K562 (cell line): ENCODE results near the gene UGT2B7. TPM values are rescaled to one million over a fixed set of nuclear protein-coding genes. Genes with fewer than 3 reads are reported as not detected.

Source experiments
- ATAC-seq: fragments of 200-7000 bp; cut with Tn5 transposase; 3 replicates; pipeline ENCODE4 v1.9.1; 2020; ENCODE audit warnings: moderate library complexity
- BruUV-seq: library from RNA; stranded (reverse); fragments of 400-500 nt; replicated peaks from 2 replicates; lab custom pipeline; 2021; lab: Mats Ljungman, UMichigan
- CTCF ChIA-PET: fragments of 300-600 bp; formaldehyde crosslinking; extraction: SDS; loops from one replicate; lab custom pipeline; 2021; ENCODE audit warnings: low intra/inter-chr PET ratio; lab: Yijun Ruan, JAX
- POLR2A ChIA-PET: fragments of 300-600, 350-650 bp; sonication (Branson Sonifier 250); formaldehyde crosslinking; extraction: SDS; loops from one replicate; lab custom pipeline; 2021; ENCODE audit warnings: antibody characterized with exemption, inconsistent platforms; lab: Yijun Ruan, JAX
- DNase-seq, 4 experiments: peaks; one replicate each; pipeline versions ENCODE4 v3.0.0 to v3.0.0-alpha.2; 2011 to 2018; ENCODE audit warnings: low spot score in 3 of 4, mixed read lengths in 3 of 4; ENCODE audit errors: extremely low read depth in 1 of 4
- FAIRE-seq: peaks from 2 replicates; lab custom pipeline; 2011; peaks lifted over from hg19 to GRCh38; lab: Jason Lieb, UNC
- H2AFZ ChIP-seq: 2 replicates; pipeline ENCODE4 v1.6.0; 2011; ENCODE audit warnings: low read depth, low read length, control low read depth, inconsistent platforms
- H3K27ac ChIP-seq: fragments of 200-600 bp; 3 replicates; pipeline ENCODE4 v1.8.0; 2011; ENCODE audit warnings: low read depth, mild to moderate bottlenecking, control low read depth, inconsistent platforms, low read length, moderate library complexity, mixed read lengths; ENCODE audit errors: extremely low read depth
- H3K27me3 ChIP-seq, 2 experiments: fragments of 300-600 bp in 1 of 2; 2 replicates in 1 of 2; 3 replicates in 1 of 2; pipeline versions ENCODE4 v1.6.0 to v1.8.0; 2011; ENCODE audit warnings: inconsistent platforms in 2 of 2, low read length in 2 of 2, mild to moderate bottlenecking in 1 of 2, mixed read lengths in 1 of 2, moderate library complexity in 1 of 2; ENCODE audit not compliant: control insufficient read depth in 2 of 2, insufficient read depth in 2 of 2
- H3K36me3 ChIP-seq: fragments of 300-600 bp; 3 replicates; pipeline ENCODE4 v1.8.0; 2011; ENCODE audit warnings: mild to moderate bottlenecking, low read length, inconsistent platforms; ENCODE audit not compliant: control insufficient read depth, insufficient read depth
- H3K4me1 ChIP-seq, 2 experiments: fragments of 200-600 bp in 1 of 2; replicated peaks in 1 of 2; 2 replicates in 1 of 2; 3 replicates in 1 of 2; pipeline versions ENCODE4 v1.5.1 to v1.8.0; 2011; ENCODE audit warnings: inconsistent platforms in 2 of 2, low read length in 2 of 2, mild to moderate bottlenecking in 1 of 2, mixed read lengths in 1 of 2, moderate library complexity in 1 of 2; ENCODE audit not compliant: control insufficient read depth in 2 of 2, insufficient read depth in 2 of 2
- H3K4me2 ChIP-seq: 2 replicates; pipeline ENCODE4 v1.6.1; 2011; ENCODE audit warnings: low read length, control low read depth, inconsistent platforms, mixed read lengths; ENCODE audit not compliant: insufficient read depth
- H3K4me3 ChIP-seq: fragments of 200-600 bp; sonication (generic), shearing (Covaris generic); 2 replicates; pipeline ENCODE4 v1.5.1; 2016; ENCODE audit warnings: control low read depth, inconsistent platforms
- H3K79me2 ChIP-seq: fragments of 200-600 bp; 3 replicates; pipeline ENCODE4 v1.8.0; 2011; ENCODE audit warnings: low read length, inconsistent platforms; ENCODE audit not compliant: control insufficient read depth, insufficient read depth
- H3K9ac ChIP-seq, 2 experiments: 2 replicates each; pipeline versions ENCODE4 v1.6.0 to v1.6.1; 2011; ENCODE audit warnings: low read depth in 2 of 2, low read length in 2 of 2, control low read depth in 1 of 2, inconsistent platforms in 1 of 2, mild to moderate bottlenecking in 1 of 2, mixed read lengths in 1 of 2; ENCODE audit not compliant: insufficient read depth in 1 of 2
- H3K9me1 ChIP-seq: one replicate; pipeline ENCODE4 v1.6.0; 2011; ENCODE audit warnings: inconsistent platforms, mild to moderate bottlenecking, low read length, moderate library complexity; ENCODE audit not compliant: control insufficient read depth, insufficient read depth
- H3K9me3 ChIP-seq: replicated peaks from 2 replicates; pipeline ENCODE4 v1.5.1; 2011; ENCODE audit warnings: low read depth, low read length, inconsistent platforms; ENCODE audit not compliant: control insufficient read depth, insufficient read depth
- H4K20me1 ChIP-seq: replicated peaks from 2 replicates; pipeline ENCODE4 v1.6.1; 2011; ENCODE audit warnings: low read length, inconsistent platforms, mixed read lengths; ENCODE audit not compliant: control insufficient read depth, insufficient read depth
- GABPB2 ChIP-seq: fragments of 250-450 bp; sonication (Bioruptor Pico); conservative IDR thresholded peaks from 2 replicates; pipeline ENCODE4 v1.5.1; 2021; ENCODE audit warnings: mild to moderate bottlenecking
- ILK ChIP-seq: fragments of 450-650 bp; IDR thresholded peaks from 2 replicates; pipeline ENCODE4 v1.6.1; 2016; ENCODE audit warnings: missing genetic modification characterization, low read depth, mild to moderate bottlenecking, missing compliant biosample characterization, moderate library complexity, borderline replicate concordance
- MAFK ChIP-seq: IDR thresholded peaks from 2 replicates; pipeline ENCODE4 v1.6.1; 2011; ENCODE audit warnings: low read length, improper control_type of control experiment
- NBN ChIP-seq: fragments of 450-650 bp; IDR thresholded peaks from 2 replicates; pipeline ENCODE4 v1.6.1; 2016; ENCODE audit warnings: low read depth, mild to moderate bottlenecking
- SMAD2 ChIP-seq: fragments of 150-350 bp; IDR thresholded peaks from 2 replicates; pipeline ENCODE4 v1.6.1; 2014; ENCODE audit warnings: low read depth, mild to moderate bottlenecking, low read length
- SRSF7 ChIP-seq: fragments of 200-400 bp; formaldehyde crosslinking; optimal IDR thresholded peaks from 2 replicates; pipeline ENCODE3; 2017; ENCODE audit warnings: mild to moderate bottlenecking, low read depth, low read length
- ZNF274 ChIP-seq: IDR thresholded peaks from 2 replicates; pipeline ENCODE4 v1.6.1; 2011; ENCODE audit warnings: low read depth, mild to moderate bottlenecking, low read length, moderate library complexity, borderline replicate concordance
- WGBS: fragments of 100-300 bp; shearing (Covaris generic); methylation state at CpG from one replicate; pipeline ENCODE4 v1.1.6; 2016; ENCODE audit warnings: low coverage, mixed read lengths; ENCODE audit not compliant: insufficient coverage; ENCODE audit errors: missing lambda C conversion rate; 5-methylcytosine and 5-hydroxymethylcytosine counted together
- in situ Hi-C: fragments of 300-500 bp; cut with MboI; formaldehyde crosslinking; loops from 4 replicates; pipeline ENCODE4 v1.15.0; 2018; ENCODE audit warnings: inconsistent platforms, mixed read lengths
- intact Hi-C: fragments of 100-400 bp; cut with micrococcal nuclease; formaldehyde crosslinking; loops from 2 replicates; pipeline ENCODE4 v1.14.2; 2022
- polyA plus RNA-seq, 8 experiments: library from polyadenylated mRNA; depleted of rRNA in 4 of 8; stranded (reverse) in 5 of 8; unstranded in 3 of 8; fragments of >200 nt; fragmentation: Nextera tagmentation in 2 of 8; fragmentation: Illumina TruSeq in 1 of 8; extraction: Ambion mirVana in 2 of 8; extraction: Trizol in 1 of 8; gene quantifications; 2 replicates each; pipeline versions ENCODE4 v1.2.1 to v1.2.3, GENCODE V29; 2011 to 2014; ENCODE audit warnings: inconsistent platforms in 1 of 8, missing spikeins in 1 of 8
- total RNA-seq, 7 experiments: library from RNA; depleted of rRNA in 6 of 7; stranded (reverse); fragments of >200 nt in 6 of 7; fragmentation: Illumina TruSeq in 2 of 7; extraction: Trizol in 2 of 7; gene quantifications; 2 replicates each; pipeline versions ENCODE4 v1.2.1 to v1.2.3, GENCODE V29; 2011 to 2021; ENCODE audit warnings: low replicate concordance in 1 of 7

Gene UGT2B7
- total and polyA plus RNA-seq, 9 of the 15 experiments (the other 6 are each of a cell fraction or from before 2014, with no cell fraction given) = 0.04 to 0.18 (median 0.14) TPM; not detected in 5

DNA sequence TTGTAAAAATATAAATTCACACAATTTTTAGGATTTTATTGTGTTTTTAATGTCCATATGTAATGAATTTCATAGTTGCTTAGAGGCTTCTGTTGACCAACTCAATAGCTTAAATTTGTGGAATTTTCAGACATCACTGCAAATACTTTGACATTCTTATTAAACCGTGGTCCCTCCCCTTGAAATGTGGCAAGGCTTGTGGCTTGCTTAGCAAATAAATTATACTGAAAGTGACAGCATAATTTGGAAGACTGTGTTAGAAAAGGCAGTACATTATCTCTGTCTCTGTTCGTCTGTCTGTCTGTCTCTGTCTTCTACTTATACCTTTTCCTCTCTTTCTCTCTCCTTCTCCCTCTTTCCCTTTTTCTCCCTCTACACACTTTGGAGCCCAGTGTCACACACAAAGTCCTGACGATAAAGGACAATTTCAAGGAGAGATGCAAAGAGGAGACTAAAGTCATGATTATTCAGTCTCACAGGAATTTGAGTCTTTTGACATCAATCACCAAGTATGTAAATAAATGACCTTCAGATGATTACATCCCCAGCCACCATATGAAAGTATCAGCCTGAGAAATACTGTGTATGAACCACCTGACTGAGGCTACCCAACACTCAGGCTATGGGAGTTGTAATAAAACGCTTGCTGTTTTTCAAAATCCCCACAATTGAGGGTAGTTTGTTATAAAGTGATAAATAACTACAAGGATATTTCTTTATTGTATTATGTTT is 21.0 kb upstream of the UGT2B7 start:
- no peak for ATAC-seq
- no peaks in the 10 kb centered on the region for H3K9me1 ChIP-seq
- no peak overlapping the region for H3K27ac ChIP-seq
- BruUV-seq = no TSS peak
- intact Hi-C loops = no loop called here
- H3K4me1 ChIP-seq = no peaks in the 10 kb centered on the region
- H3K79me2 ChIP-seq = no peaks in the 10 kb centered on the region
- CTCF ChIA-PET = no interaction called here
- H3K27me3 ChIP-seq = no peaks in the 10 kb centered on the region
- POLR2A ChIA-PET = no interaction called here
- H3K4me3 ChIP-seq = no peak overlapping the region
- WGBS = 5% methylated on average over 4 of the region's 4 CpGs
- no peak overlapping the region for H3K4me2 ChIP-seq
- in situ Hi-C loops = no loop called here
- FAIRE-seq = no peak
- no peak for TF ChIP-seq NBN
- no peak for TF ChIP-seq ZNF274
- TF ChIP-seq ILK (tag) = no peak
- TF ChIP-seq GABPB2 (CRISPR knock-in tag) = no peak
- no peak for TF ChIP-seq MAFK
- TF ChIP-seq SMAD2 = no peak
- TF ChIP-seq SRSF7 = no peak
- H4K20me1 ChIP-seq = no peaks in the 10 kb centered on the region
- H3K9ac ChIP-seq = no peak overlapping the region
- no peaks in the 10 kb centered on the region for H3K9me3 ChIP-seq
- DNase-seq = no peak
- no peaks in the 10 kb centered on the region for H3K36me3 ChIP-seq
- no peak overlapping the region for H2AFZ ChIP-seq
